WERI-Rb-1 (cell line): Measurements from ENCODE around the gene GBX1.

ENCODE experiments used
- DNase-seq: peaks from one replicate; pipeline ENCODE4 v3.0.0-alpha.2; 2020
- H3K27ac ChIP-seq: fragments of 250-450 bp; sonication (Bioruptor Pico); 2 replicates; pipeline ENCODE4 v1.5.1; 2020; ENCODE audit warnings: mild to moderate bottlenecking, moderate library complexity
- H3K27me3 ChIP-seq: fragments of 250-450 bp; sonication (Bioruptor Pico); 2 replicates; pipeline ENCODE4 v1.5.1; 2021; ENCODE audit warnings: mild to moderate bottlenecking, low read depth, moderate library complexity; ENCODE audit not compliant: insufficient read depth, severe bottlenecking
- H3K36me3 ChIP-seq: fragments of 250-450 bp; sonication (Bioruptor Pico); 2 replicates; pipeline ENCODE4 v1.5.1; 2020; ENCODE audit warnings: mild to moderate bottlenecking, moderate library complexity
- H3K4me3 ChIP-seq: 2 replicates; pipeline ENCODE4 v1.5.1; 2011; ENCODE audit warnings: low read depth, mild to moderate bottlenecking, control low read depth, low read length
- H3K9me3 ChIP-seq: fragments of 250-450 bp; sonication (Bioruptor Pico); 2 replicates; pipeline ENCODE4 v1.5.1; 2021; ENCODE audit warnings: mild to moderate bottlenecking, moderate library complexity; ENCODE audit not compliant: severe bottlenecking
- TF ChIP-seq, protein P1 (sequence below): IDR thresholded peaks from 2 replicates; pipeline ENCODE4 v1.5.1; 2011; ENCODE audit warnings: low read depth, mild to moderate bottlenecking, control low read depth, inconsistent platforms, low read length

GBX1 gene

GRCh38 chr7:151116603-151117440 is 50.7 kb downstream of the GBX1 start:
- Histone ChIP-seq H3K4me3 (no peak overlapping the region), H3K27me3 (no peaks in the 10 kb centered on the region), H3K9me3 (no peaks in the 10 kb centered on the region), H3K36me3 (peaks cover 58% of the 10 kb centered on the region), H3K27ac (no peak overlapping the region)
- TF ChIP-seq, protein P1, sequence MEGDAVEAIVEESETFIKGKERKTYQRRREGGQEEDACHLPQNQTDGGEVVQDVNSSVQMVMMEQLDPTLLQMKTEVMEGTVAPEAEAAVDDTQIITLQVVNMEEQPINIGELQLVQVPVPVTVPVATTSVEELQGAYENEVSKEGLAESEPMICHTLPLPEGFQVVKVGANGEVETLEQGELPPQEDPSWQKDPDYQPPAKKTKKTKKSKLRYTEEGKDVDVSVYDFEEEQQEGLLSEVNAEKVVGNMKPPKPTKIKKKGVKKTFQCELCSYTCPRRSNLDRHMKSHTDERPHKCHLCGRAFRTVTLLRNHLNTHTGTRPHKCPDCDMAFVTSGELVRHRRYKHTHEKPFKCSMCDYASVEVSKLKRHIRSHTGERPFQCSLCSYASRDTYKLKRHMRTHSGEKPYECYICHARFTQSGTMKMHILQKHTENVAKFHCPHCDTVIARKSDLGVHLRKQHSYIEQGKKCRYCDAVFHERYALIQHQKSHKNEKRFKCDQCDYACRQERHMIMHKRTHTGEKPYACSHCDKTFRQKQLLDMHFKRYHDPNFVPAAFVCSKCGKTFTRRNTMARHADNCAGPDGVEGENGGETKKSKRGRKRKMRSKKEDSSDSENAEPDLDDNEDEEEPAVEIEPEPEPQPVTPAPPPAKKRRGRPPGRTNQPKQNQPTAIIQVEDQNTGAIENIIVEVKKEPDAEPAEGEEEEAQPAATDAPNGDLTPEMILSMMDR = no peak
- DNase-seq = no peak

GRCh38 chr7:151115836-151116418 is 51.6 kb downstream of the GBX1 start:
- H3K4me3 ChIP-seq = no peak overlapping the region
- TF ChIP-seq, protein P1 = no peak
- peaks cover 58% of the 10 kb centered on the region for H3K36me3 ChIP-seq
- no peaks in the 10 kb centered on the region for H3K9me3 ChIP-seq
- no peaks in the 10 kb centered on the region for H3K27me3 ChIP-seq
- no peak for DNase-seq
- H3K27ac ChIP-seq = no peak overlapping the region

DNA sequence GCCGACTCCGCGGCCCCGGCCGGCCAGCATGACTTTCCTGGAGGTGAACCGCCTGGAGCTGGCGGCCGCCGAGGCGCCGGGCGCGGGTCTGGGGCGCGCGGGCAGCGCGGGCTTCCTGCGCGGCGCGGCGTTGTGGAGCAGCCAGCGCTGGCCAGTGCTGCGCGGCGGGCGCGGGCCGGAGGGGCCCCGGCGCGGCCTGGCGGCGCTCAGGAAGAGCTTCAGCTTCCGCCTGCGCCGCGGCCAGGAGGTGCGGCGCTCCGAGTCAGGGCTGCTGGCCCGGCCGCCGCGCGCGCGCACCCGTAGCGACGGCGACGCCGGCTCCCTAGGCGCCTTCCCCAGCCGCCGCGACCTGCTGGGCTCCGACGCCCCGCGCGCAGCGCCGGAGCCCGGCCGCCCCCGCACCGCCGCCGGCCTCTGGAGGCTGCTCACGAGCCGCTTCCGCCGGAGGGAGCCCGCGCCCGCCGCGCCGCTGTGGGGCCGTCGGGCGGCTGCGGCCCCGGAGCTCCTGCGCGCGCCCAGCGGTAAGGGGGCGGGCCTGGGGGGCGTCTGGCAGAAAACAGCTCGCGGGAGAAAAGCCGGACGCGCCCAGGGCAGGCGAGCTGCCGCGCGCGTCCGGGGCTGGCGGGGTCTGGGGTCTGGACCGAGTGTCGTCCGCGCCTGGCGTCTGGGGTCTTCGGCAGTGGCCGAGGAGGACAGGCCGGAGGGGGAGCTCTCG is 52.2 kb downstream of the GBX1 start:
- H3K4me3 ChIP-seq = no peak overlapping the region
- DNase-seq = no peak
- peaks cover 51% of the 10 kb centered on the region for H3K36me3 ChIP-seq
- H3K27me3 ChIP-seq = no peaks in the 10 kb centered on the region
- no peak overlapping the region for H3K27ac ChIP-seq
- H3K9me3 ChIP-seq = no peaks in the 10 kb centered on the region
- TF ChIP-seq, protein P1 = no peak

GRCh38 chr7:151114151-151115090 is 53.1 kb downstream of the GBX1 start:
- H3K4me3 ChIP-seq = no peak overlapping the region
- H3K36me3 ChIP-seq = peaks cover 43% of the 10 kb centered on the region
- H3K9me3 ChIP-seq = no peaks in the 10 kb centered on the region
- DNase-seq = no peak
- TF ChIP-seq, protein P1 = no peak
- no peaks in the 10 kb centered on the region for H3K27me3 ChIP-seq
- no peak overlapping the region for H3K27ac ChIP-seq

- Histone ChIP-seq H3K9me3 (no peaks in the 10 kb centered on the region), H3K4me3 (no peak overlapping the region), H3K27me3 (no peaks in the 10 kb centered on the region), H3K27ac (no peak overlapping the region), H3K36me3 (peaks cover 34% of the 10 kb centered on the region)
- no peak for DNase-seq
- TF ChIP-seq, protein P1 = no peak
These were observed 53.9 kb downstream of the GBX1 start for GRCh38 chr7:151113344-151114150.
